ENCODE measurements around the gene AP3B1. TPM values are rescaled to one million over a fixed set of nuclear protein-coding genes. Genes with fewer than 3 reads are reported as not detected.

The AP3B1 gene
- total and polyA plus RNA-seq, 2 experiments from 2014 or later: 29.4 to 41.4 TPM

GRCh38 chr5:78132507-78132906 is 162.0 kb downstream of the AP3B1 start:
- WGBS (ENCODE audit: low lambda C conversion rate, missing lambda C conversion rate): 90% methylated on average over 2 of the region's 2 CpGs
- no peaks in the 10 kb centered on the region for H3K4me1 ChIP-seq (ENCODE audit: insufficient read depth)
- no peaks in the 10 kb centered on the region for H3K9me3 ChIP-seq (ENCODE audit: low read depth)
- H3K36me3 ChIP-seq (replicated peaks; ENCODE audit: insufficient read depth, low read depth): no peaks in the 10 kb centered on the region
- no peak overlapping the region for H3K27ac ChIP-seq
- H3K4me3 ChIP-seq: no peak overlapping the region
- DNase-seq (ENCODE audit: low spot score): no peak
- no peaks in the 10 kb centered on the region for H4K20me1 ChIP-seq (ENCODE audit: insufficient read depth, poor library complexity, severe bottlenecking)
- no peak for TF ChIP-seq EZH2phosphoT487 (IDR thresholded peaks at IDR 0.05; ENCODE audit: low read depth, severe bottlenecking, unreplicated experiment)
- TF ChIP-seq CTCF (IDR thresholded peaks at IDR 0.05; ENCODE audit: poor library complexity): no peak
- no peak for TF ChIP-seq EZH2 (IDR thresholded peaks at IDR 0.05; ENCODE audit: borderline replicate concordance)
- no peak overlapping the region for H3K4me2 ChIP-seq
- no peak overlapping the region for H2AFZ ChIP-seq
- H3K27me3 ChIP-seq: no peaks in the 10 kb centered on the region
- no peaks in the 10 kb centered on the region for H3K79me2 ChIP-seq
- no peaks in the 10 kb centered on the region for H3K9me2 ChIP-seq (replicated peaks; ENCODE audit: insufficient read depth)

GRCh38 chr5:78129597-78129996 is 164.9 kb downstream of the AP3B1 start:
- DNase-seq (ENCODE audit: low spot score): no peak
- no peaks in the 10 kb centered on the region for H3K9me3 ChIP-seq (ENCODE audit: low read depth)
- no peaks in the 10 kb centered on the region for H4K20me1 ChIP-seq (ENCODE audit: insufficient read depth, poor library complexity, severe bottlenecking)
- no peaks in the 10 kb centered on the region for H3K27me3 ChIP-seq
- no peaks in the 10 kb centered on the region for H3K9me2 ChIP-seq (replicated peaks; ENCODE audit: insufficient read depth)
- no peak overlapping the region for H3K4me2 ChIP-seq
- H3K27ac ChIP-seq: no peak overlapping the region
- H3K4me3 ChIP-seq: no peak overlapping the region
- H3K4me1 ChIP-seq (ENCODE audit: insufficient read depth): no peaks in the 10 kb centered on the region
- no peaks in the 10 kb centered on the region for H3K79me2 ChIP-seq
- no peaks in the 10 kb centered on the region for H3K36me3 ChIP-seq (replicated peaks; ENCODE audit: insufficient read depth, low read depth)
- H2AFZ ChIP-seq: no peak overlapping the region
- WGBS (ENCODE audit: low lambda C conversion rate, missing lambda C conversion rate): 90% methylated on average over 3 of the region's 3 CpGs
- TF ChIP-seq EZH2phosphoT487 (IDR thresholded peaks at IDR 0.05; ENCODE audit: low read depth, severe bottlenecking, unreplicated experiment) (no peak), EZH2 (IDR thresholded peaks at IDR 0.05; ENCODE audit: borderline replicate concordance) (no peak), CTCF (IDR thresholded peaks at IDR 0.05; ENCODE audit: poor library complexity) (no peak)

- no peaks in the 10 kb centered on the region for H3K79me2 ChIP-seq
- no peaks in the 10 kb centered on the region for H4K20me1 ChIP-seq (ENCODE audit: insufficient read depth, poor library complexity, severe bottlenecking)
- H3K9me3 ChIP-seq (ENCODE audit: low read depth): no peaks in the 10 kb centered on the region
- H3K4me2 ChIP-seq: no peak overlapping the region
- H3K9me2 ChIP-seq (replicated peaks; ENCODE audit: insufficient read depth): no peaks in the 10 kb centered on the region
- no peak overlapping the region for H3K4me3 ChIP-seq
- WGBS (ENCODE audit: low lambda C conversion rate, missing lambda C conversion rate): 47% methylated on average over 3 of the region's 3 CpGs
- no peaks in the 10 kb centered on the region for H3K27me3 ChIP-seq
- no peak for DNase-seq (ENCODE audit: low spot score)
- no peak overlapping the region for H3K27ac ChIP-seq
- no peak overlapping the region for H2AFZ ChIP-seq
- H3K36me3 ChIP-seq (replicated peaks; ENCODE audit: insufficient read depth, low read depth): no peaks in the 10 kb centered on the region
- no peaks in the 10 kb centered on the region for H3K4me1 ChIP-seq (ENCODE audit: insufficient read depth)
- TF ChIP-seq CTCF (IDR thresholded peaks at IDR 0.05; ENCODE audit: poor library complexity) (peak; percentile 25), EZH2 (IDR thresholded peaks at IDR 0.05; ENCODE audit: borderline replicate concordance) (no peak)
These were observed 166.6 kb downstream of the AP3B1 start for GRCh38 chr5:78127875-78128274.

GRCh38 chr5:78126536-78126935 is 168.0 kb downstream of the AP3B1 start:
- no peak overlapping the region for H3K4me2 ChIP-seq
- TF ChIP-seq EZH2 (IDR thresholded peaks at IDR 0.05; ENCODE audit: borderline replicate concordance) (no peak), EZH2phosphoT487 (IDR thresholded peaks at IDR 0.05; ENCODE audit: low read depth, severe bottlenecking, unreplicated experiment) (no peak), CTCF (IDR thresholded peaks at IDR 0.05; ENCODE audit: poor library complexity) (no peak)
- H4K20me1 ChIP-seq (ENCODE audit: insufficient read depth, poor library complexity, severe bottlenecking): no peaks in the 10 kb centered on the region
- H3K4me3 ChIP-seq: no peak overlapping the region
- WGBS (ENCODE audit: low lambda C conversion rate, missing lambda C conversion rate): 93% methylated on average over 1 of the region's 1 CpG
- H3K79me2 ChIP-seq: no peaks in the 10 kb centered on the region
- no peaks in the 10 kb centered on the region for H3K27me3 ChIP-seq
- no peaks in the 10 kb centered on the region for H3K9me3 ChIP-seq (ENCODE audit: low read depth)
- no peaks in the 10 kb centered on the region for H3K9me2 ChIP-seq (replicated peaks; ENCODE audit: insufficient read depth)
- no peak overlapping the region for H3K27ac ChIP-seq
- no peaks in the 10 kb centered on the region for H3K4me1 ChIP-seq (ENCODE audit: insufficient read depth)
- DNase-seq (ENCODE audit: low spot score): no peak
- no peak overlapping the region for H2AFZ ChIP-seq
- no peaks in the 10 kb centered on the region for H3K36me3 ChIP-seq (replicated peaks; ENCODE audit: insufficient read depth, low read depth)
